Measurements from ENCODE around the gene GDPD5.

GDPD5 gene

GRCh38 chr11:75556275-75556674 lies 30.5 kb upstream of the GDPD5 start:
- Histone ChIP-seq H3K4me2 (ENCODE audit: low read depth, low read length, poor library complexity, severe bottlenecking) (no peak overlapping the region), H3K79me2 (ENCODE audit: insufficient read depth, low read length) (no peaks in the 10 kb centered on the region), H3K9me2 (replicated peaks; ENCODE audit: insufficient read depth, low read length) (no peaks in the 10 kb centered on the region), H3K9me3 (ENCODE audit: insufficient read depth, low read length) (no peaks in the 10 kb centered on the region), H3K27me3 (ENCODE audit: low read length) (no peaks in the 10 kb centered on the region), H3K9ac (ENCODE audit: low read length) (no peak overlapping the region), H2AFZ (ENCODE audit: low read depth, low read length, severe bottlenecking) (no peak overlapping the region), H3K27ac (ENCODE audit: low read depth, low read length) (no peak overlapping the region), H3K4me3 (ENCODE audit: insufficient read depth, low read length, poor library complexity, severe bottlenecking) (no peak overlapping the region), H3K36me3 (ENCODE audit: low read length) (no peaks in the 10 kb centered on the region), H4K20me1 (ENCODE audit: low read depth, low read length) (no peaks in the 10 kb centered on the region), H3F3A (ENCODE audit: insufficient read depth) (no peaks in the 10 kb centered on the region)
- no peak for TF ChIP-seq EZH2phosphoT487 (conservative IDR thresholded peaks at IDR 0.05; ENCODE audit: low read length)
- TF ChIP-seq CTCF (IDR thresholded peaks at IDR 0.05; ENCODE audit: insufficient read depth, low read length, poor library complexity, severe bottlenecking) = no peak

GRCh38 chr11:75555079-75555811 lies 29.5 kb upstream of the GDPD5 start:
- H3K4me3 ChIP-seq (ENCODE audit: insufficient read depth, low read length, poor library complexity, severe bottlenecking) = no peak overlapping the region
- H3K9me3 ChIP-seq (ENCODE audit: insufficient read depth, low read length) = no peaks in the 10 kb centered on the region
- no peaks in the 10 kb centered on the region for H3F3A ChIP-seq (ENCODE audit: insufficient read depth)
- no peak overlapping the region for H3K27ac ChIP-seq (ENCODE audit: low read depth, low read length)
- H3K4me2 ChIP-seq (ENCODE audit: low read depth, low read length, poor library complexity, severe bottlenecking) = no peak overlapping the region
- no peak overlapping the region for H3K9ac ChIP-seq (ENCODE audit: low read length)
- H3K36me3 ChIP-seq (ENCODE audit: low read length) = no peaks in the 10 kb centered on the region
- no peaks in the 10 kb centered on the region for H3K79me2 ChIP-seq (ENCODE audit: insufficient read depth, low read length)
- no peak overlapping the region for H2AFZ ChIP-seq (ENCODE audit: low read depth, low read length, severe bottlenecking)
- H3K27me3 ChIP-seq (ENCODE audit: low read length) = no peaks in the 10 kb centered on the region
- no peaks in the 10 kb centered on the region for H4K20me1 ChIP-seq (ENCODE audit: low read depth, low read length)
- TF ChIP-seq EZH2phosphoT487 (conservative IDR thresholded peaks at IDR 0.05; ENCODE audit: low read length) = no peak
- TF ChIP-seq CTCF (IDR thresholded peaks at IDR 0.05; ENCODE audit: insufficient read depth, low read length, poor library complexity, severe bottlenecking) = no peak
- no peaks in the 10 kb centered on the region for H3K9me2 ChIP-seq (replicated peaks; ENCODE audit: insufficient read depth, low read length)

- no peak overlapping the region for H3K9ac ChIP-seq (ENCODE audit: low read length)
These were observed 28.7 kb upstream of the GDPD5 start for GRCh38 chr11:75554258-75555022.

More at GRCh38 chr11:75554258-75555022, 28.7 kb upstream of the GDPD5 start:
- no peaks in the 10 kb centered on the region for H3F3A ChIP-seq (ENCODE audit: insufficient read depth)
- H3K79me2 ChIP-seq (ENCODE audit: insufficient read depth, low read length) = no peaks in the 10 kb centered on the region
- H3K9me2 ChIP-seq (replicated peaks; ENCODE audit: insufficient read depth, low read length) = no peaks in the 10 kb centered on the region
- H3K4me3 ChIP-seq (ENCODE audit: insufficient read depth, low read length, poor library complexity, severe bottlenecking) = no peak overlapping the region
- no peaks in the 10 kb centered on the region for H3K9me3 ChIP-seq (ENCODE audit: insufficient read depth, low read length)
- H3K36me3 ChIP-seq (ENCODE audit: low read length) = no peaks in the 10 kb centered on the region
- no peaks in the 10 kb centered on the region for H3K27me3 ChIP-seq (ENCODE audit: low read length)
- TF ChIP-seq EZH2phosphoT487 (conservative IDR thresholded peaks at IDR 0.05; ENCODE audit: low read length) (no peak), CTCF (IDR thresholded peaks at IDR 0.05; ENCODE audit: insufficient read depth, low read length, poor library complexity, severe bottlenecking) (no peak)
- no peak overlapping the region for H2AFZ ChIP-seq (ENCODE audit: low read depth, low read length, severe bottlenecking)
- H3K4me2 ChIP-seq (ENCODE audit: low read depth, low read length, poor library complexity, severe bottlenecking) = no peak overlapping the region
- no peak overlapping the region for H3K27ac ChIP-seq (ENCODE audit: low read depth, low read length)
- H4K20me1 ChIP-seq (ENCODE audit: low read depth, low read length) = no peaks in the 10 kb centered on the region
